ENCODE data around the gene TEX2. TPM values are rescaled to one million over a fixed set of nuclear protein-coding genes. Genes with fewer than 3 reads are reported as not detected.
"Not testable (repeated sequence)": the region's sequence is repeated elsewhere in the genome, so short reads cannot be mapped to it uniquely, and the experiment has no call there.

Gene TEX2
- total and polyA plus RNA-seq, 3 experiments from 2014 or later, result 6.5 to 22.0 (median 21.9) TPM

GRCh38 chr17:64212122-64212521, 50.9 kb downstream of the TEX2 start:
- Mint-ChIP-seq H3K4me1 (peaks cover 0 to 8% (median 4%) of the 10 kb centered on the region in 3 donors), H3K27me3 (peaks cover 0 to 1% of the 10 kb centered on the region in 2 donors), H3K9me3 (no peaks in the 10 kb centered on the region), H3K36me3 (peaks cover 18 to 31% (median 19%) of the 10 kb centered on the region in 3 donors), H3K4me3 (no peak overlapping the region), H3K27ac (no peak overlapping the region)
- no peaks in the 10 kb centered on the region for H3K27me3 ChIP-seq (ENCODE audit: insufficient read depth, low read length, poor library complexity, severe bottlenecking)
- no peak for DNase-seq
- no peak overlapping the region for H3K4me3 ChIP-seq (ENCODE audit: low read length)
- ChIA-PET POLR2A (no interaction called here), CTCF (no interaction called here)
- no peak overlapping the region for H3K27ac ChIP-seq (ENCODE audit: low read depth, low read length)
- H3K4me1 ChIP-seq (ENCODE audit: insufficient read depth, low read length), result no peaks in the 10 kb centered on the region
- no peaks in the 10 kb centered on the region for H3K36me3 ChIP-seq (ENCODE audit: insufficient read depth, low read length)
- H3K9me3 ChIP-seq (ENCODE audit: low read length), result no peaks in the 10 kb centered on the region

- peaks cover 19 to 31% (median 19%) of the 10 kb centered on the region in 3 donors for H3K36me3 Mint-ChIP-seq
- ChIA-PET POLR2A (no interaction called here), CTCF (no interaction called here)
- no peak overlapping the region for H3K27ac Mint-ChIP-seq
- Histone ChIP-seq H3K36me3 (ENCODE audit: insufficient read depth, low read length) (no peaks in the 10 kb centered on the region), H3K9me3 (ENCODE audit: low read length) (no peaks in the 10 kb centered on the region), H3K27ac (ENCODE audit: low read depth, low read length) (no peak overlapping the region), H3K4me3 (ENCODE audit: low read length) (no peak overlapping the region), H3K4me1 (ENCODE audit: insufficient read depth, low read length) (no peaks in the 10 kb centered on the region), H3K27me3 (ENCODE audit: insufficient read depth, low read length, poor library complexity, severe bottlenecking) (no peaks in the 10 kb centered on the region)
- H3K27me3 Mint-ChIP-seq, result no peaks in the 10 kb centered on the region
- no peak for DNase-seq
- no peak overlapping the region for H3K4me3 Mint-ChIP-seq
- H3K9me3 Mint-ChIP-seq, result no peaks in the 10 kb centered on the region
- peaks cover 2 to 11% (median 6%) of the 10 kb centered on the region in 3 donors for H3K4me1 Mint-ChIP-seq
Measured at GRCh38 chr17:64209983-64210382, 53.1 kb downstream of the TEX2 start.

- Histone ChIP-seq H3K9me3 (ENCODE audit: low read length) (no peaks in the 10 kb centered on the region), H3K4me3 (ENCODE audit: low read length) (no peak overlapping the region), H3K36me3 (ENCODE audit: insufficient read depth, low read length) (no peaks in the 10 kb centered on the region), H3K27ac (ENCODE audit: low read depth, low read length) (no peak overlapping the region), H3K4me1 (ENCODE audit: insufficient read depth, low read length) (no peaks in the 10 kb centered on the region), H3K27me3 (ENCODE audit: insufficient read depth, low read length, poor library complexity, severe bottlenecking) (no peaks in the 10 kb centered on the region)
- no peak for DNase-seq
- ChIA-PET CTCF (no interaction called here), POLR2A (no interaction called here)
- Mint-ChIP-seq H3K9me3 (no peaks in the 10 kb centered on the region), H3K4me3 (no peak overlapping the region), H3K27ac (no peak overlapping the region), H3K27me3 (no peaks in the 10 kb centered on the region), H3K36me3 (peaks cover 19 to 31% (median 19%) of the 10 kb centered on the region in 3 donors), H3K4me1 (peaks cover 2 to 11% (median 6%) of the 10 kb centered on the region in 3 donors)
Measured at GRCh38 chr17:64209356-64209941, 53.6 kb downstream of the TEX2 start.

GRCh38 chr17:64208656-64209055, 54.4 kb downstream of the TEX2 start:
- POLR2A ChIA-PET; H3K4me3 Mint-ChIP-seq; H3K27me3 Mint-ChIP-seq; H3K4me3 ChIP-seq (ENCODE audit: low read length); H3K4me1 ChIP-seq (ENCODE audit: insufficient read depth, low read length); CTCF ChIA-PET; H3K9me3 Mint-ChIP-seq; H3K27ac Mint-ChIP-seq; H3K27ac ChIP-seq (ENCODE audit: low read depth, low read length); H3K36me3 ChIP-seq (ENCODE audit: insufficient read depth, low read length); DNase-seq; H3K9me3 ChIP-seq (ENCODE audit: low read length); H3K27me3 ChIP-seq (ENCODE audit: insufficient read depth, low read length, poor library complexity, severe bottlenecking): not testable (repeated sequence)
- H3K36me3 Mint-ChIP-seq, result peaks cover 18 to 23% (median 18%) of the 10 kb centered on the region in 3 donors
- H3K4me1 Mint-ChIP-seq, result peaks cover 2 to 11% (median 9%) of the 10 kb centered on the region in 3 donors

GRCh38 chr17:64205804-64206203, 57.3 kb downstream of the TEX2 start:
- ChIA-PET POLR2A (interaction anchor here (0.6 kb wide), 1 partner anchor 972 kb away, joined by 5 read pairs; no protein-coding TSS in a partner anchor), CTCF (interaction anchor here (0.8 kb wide), 1 partner anchor 44 kb away, joined by 3 read pairs; no protein-coding TSS in a partner anchor)
- H3K27ac Mint-ChIP-seq, result no peak overlapping the region
- Histone ChIP-seq H3K4me1 (ENCODE audit: insufficient read depth, low read length) (peaks cover 3% of the 10 kb centered on the region), H3K27ac (ENCODE audit: low read depth, low read length) (no peak overlapping the region), H3K4me3 (ENCODE audit: low read length) (no peak overlapping the region), H3K27me3 (ENCODE audit: insufficient read depth, low read length, poor library complexity, severe bottlenecking) (no peaks in the 10 kb centered on the region), H3K36me3 (ENCODE audit: insufficient read depth, low read length) (no peaks in the 10 kb centered on the region), H3K9me3 (ENCODE audit: low read length) (no peaks in the 10 kb centered on the region)
- peaks cover 5 to 23% (median 19%) of the 10 kb centered on the region in 3 donors for H3K4me1 Mint-ChIP-seq
- no peak for DNase-seq
- peaks cover 0 to 4% (median 3%) of the 10 kb centered on the region in 3 donors for H3K36me3 Mint-ChIP-seq
- no peaks in the 10 kb centered on the region for H3K9me3 Mint-ChIP-seq
- no peak overlapping the region for H3K4me3 Mint-ChIP-seq
- no peaks in the 10 kb centered on the region for H3K27me3 Mint-ChIP-seq

GRCh38 chr17:64203630-64204029, 59.4 kb downstream of the TEX2 start:
- Mint-ChIP-seq H3K27ac (no peak overlapping the region), H3K27me3 (no peaks in the 10 kb centered on the region), H3K4me1 (peaks cover 5 to 25% (median 13%) of the 10 kb centered on the region in 3 donors), H3K9me3 (no peaks in the 10 kb centered on the region), H3K36me3 (peaks cover under 1 to 2% (median 2%) of the 10 kb centered on the region in 3 donors), H3K4me3 (no peak overlapping the region)
- Histone ChIP-seq H3K4me1 (ENCODE audit: insufficient read depth, low read length) (peaks cover 7% of the 10 kb centered on the region), H3K27ac (ENCODE audit: low read depth, low read length) (no peak overlapping the region), H3K4me3 (ENCODE audit: low read length) (no peak overlapping the region), H3K27me3 (ENCODE audit: insufficient read depth, low read length, poor library complexity, severe bottlenecking) (no peaks in the 10 kb centered on the region), H3K36me3 (ENCODE audit: insufficient read depth, low read length) (no peaks in the 10 kb centered on the region), H3K9me3 (ENCODE audit: low read length) (no peaks in the 10 kb centered on the region)
- CTCF ChIA-PET, result no interaction called here
- POLR2A ChIA-PET, result no interaction called here
- no peak for DNase-seq

- Mint-ChIP-seq H3K4me3 (no peak overlapping the region), H3K27ac (peak overlapping the region in 1 of 8 donors; percentile 47), H3K27me3 (no peaks in the 10 kb centered on the region), H3K9me3 (peaks cover 0 to 5% (median 0%) of the 10 kb centered on the region in 5 donors), H3K36me3 (peaks cover 1 to 5% (median 3%) of the 10 kb centered on the region in 3 donors), H3K4me1 (peaks cover 5 to 25% (median 13%) of the 10 kb centered on the region in 3 donors)
- H3K9me3 ChIP-seq (ENCODE audit: low read length), result no peaks in the 10 kb centered on the region
- ChIA-PET CTCF (no interaction called here), POLR2A (no interaction called here)
- DNase-seq, result no peak
- no peaks in the 10 kb centered on the region for H3K36me3 ChIP-seq (ENCODE audit: insufficient read depth, low read length)
- no peak overlapping the region for H3K27ac ChIP-seq (ENCODE audit: low read depth, low read length)
- peaks cover 7% of the 10 kb centered on the region for H3K4me1 ChIP-seq (ENCODE audit: insufficient read depth, low read length)
- H3K4me3 ChIP-seq (ENCODE audit: low read length), result no peak overlapping the region
- no peaks in the 10 kb centered on the region for H3K27me3 ChIP-seq (ENCODE audit: insufficient read depth, low read length, poor library complexity, severe bottlenecking)
Measured at GRCh38 chr17:64202683-64203344, 60.2 kb downstream of the TEX2 start.

- Histone ChIP-seq H3K4me3 (ENCODE audit: low read length) (no peak overlapping the region), H3K27me3 (ENCODE audit: insufficient read depth, low read length, poor library complexity, severe bottlenecking) (no peaks in the 10 kb centered on the region), H3K9me3 (ENCODE audit: low read length) (no peaks in the 10 kb centered on the region), H3K4me1 (ENCODE audit: insufficient read depth, low read length) (peaks cover 7% of the 10 kb centered on the region), H3K27ac (ENCODE audit: low read depth, low read length) (no peak overlapping the region), H3K36me3 (ENCODE audit: insufficient read depth, low read length) (no peaks in the 10 kb centered on the region)
- ChIA-PET CTCF (no interaction called here), POLR2A (no interaction called here)
- Mint-ChIP-seq H3K9me3 (peaks cover 0 to 8% (median 0%) of the 10 kb centered on the region in 5 donors), H3K27ac (no peak overlapping the region), H3K4me1 (peaks cover 4 to 19% (median 10%) of the 10 kb centered on the region in 3 donors), H3K36me3 (peaks cover 1 to 8% (median 4%) of the 10 kb centered on the region in 3 donors), H3K27me3 (no peaks in the 10 kb centered on the region), H3K4me3 (no peak overlapping the region)
- no peak for DNase-seq
Measured at GRCh38 chr17:64200080-64201032, 62.7 kb downstream of the TEX2 start.

Measured in CD8-positive, alpha-beta memory T cell (primary cell).